H1 (cell line): Measurements from ENCODE around the gene LIF.

ENCODE experiments used
- BCL11A ChIP-seq, 2 experiments: IDR thresholded peaks; one replicate each; pipeline ENCODE4 v1.6.1; 2011; ENCODE audit warnings: low read depth in 2 of 2, low read length in 2 of 2, mild to moderate bottlenecking in 2 of 2
- CEBPB ChIP-seq: IDR thresholded peaks from 2 replicates; pipeline ENCODE4 v1.6.1; 2012; ENCODE audit warnings: low read depth, low read length
- EZH2 ChIP-seq: fragments of 200-600 bp; sonication (generic); IDR thresholded peaks from 2 replicates; pipeline ENCODE4 v1.7.1; 2012; ENCODE audit warnings: low read depth, mild to moderate bottlenecking, moderate library complexity, low read length, inconsistent platforms; ENCODE audit not compliant: severe bottlenecking
- GTF2F1 ChIP-seq: IDR thresholded peaks from 2 replicates; pipeline ENCODE4 v1.6.1; 2012; ENCODE audit warnings: low read depth, low read length, improper control_type of control experiment, borderline replicate concordance
- HDAC6 ChIP-seq: IDR thresholded peaks from one replicate; pipeline ENCODE4 v1.7.1; 2012; ENCODE audit warnings: low read depth, mild to moderate bottlenecking, inconsistent platforms, low read length, moderate library complexity
- NRF1 ChIP-seq: IDR thresholded peaks from 2 replicates; pipeline ENCODE4 v1.6.1; 2011; ENCODE audit warnings: mild to moderate bottlenecking, low read depth, low read length, improper control_type of control experiment
- POLR2A ChIP-seq, 2 experiments: IDR thresholded peaks; 1 replicate in 1 of 2; 2 replicates in 1 of 2; pipeline ENCODE4 v1.6.1; 2011; ENCODE audit warnings: low read depth in 2 of 2, low read length in 2 of 2, mild to moderate bottlenecking in 2 of 2; ENCODE audit errors: control extremely low read depth in 1 of 2
- POLR2AphosphoS5 ChIP-seq: IDR thresholded peaks from 2 replicates; pipeline ENCODE4 v1.6.1; 2011; ENCODE audit warnings: low read depth, low read length
- RBBP5 ChIP-seq: IDR thresholded peaks from 2 replicates; pipeline ENCODE4 v1.7.1; 2012; ENCODE audit warnings: low read depth, mild to moderate bottlenecking, inconsistent platforms, low read length, moderate library complexity, borderline replicate concordance
- YY1 ChIP-seq: IDR thresholded peaks from 2 replicates; pipeline ENCODE4 v1.6.1; 2011; ENCODE audit warnings: low read depth, mild to moderate bottlenecking, low read length
- TF ChIP-seq, protein P1 (sequence below), 3 experiments: IDR thresholded peaks; 1 replicate in 2 of 3; 2 replicates in 1 of 3; pipeline versions ENCODE4 v1.5.1 to v1.6.1; 2011; ENCODE audit warnings: low read length in 3 of 3, mild to moderate bottlenecking in 3 of 3, inconsistent platforms in 2 of 3, low read depth in 1 of 3, moderate library complexity in 1 of 3; ENCODE audit not compliant: insufficient read depth in 1 of 3; ENCODE audit errors: control extremely low read depth in 1 of 3
- TF ChIP-seq, protein P2 (sequence below): fragments of 300-600 bp; sonication (generic); IDR thresholded peaks from 2 replicates; pipeline ENCODE4 v1.7.1; 2012; ENCODE audit warnings: low read length, moderate library complexity, mild to moderate bottlenecking, inconsistent platforms; ENCODE audit not compliant: insufficient replicate concordance
- TF ChIP-seq, protein P3 (sequence below): IDR thresholded peaks from 2 replicates; pipeline ENCODE4 v1.6.1; 2012; ENCODE audit warnings: low read length, inconsistent platforms

DNA sequence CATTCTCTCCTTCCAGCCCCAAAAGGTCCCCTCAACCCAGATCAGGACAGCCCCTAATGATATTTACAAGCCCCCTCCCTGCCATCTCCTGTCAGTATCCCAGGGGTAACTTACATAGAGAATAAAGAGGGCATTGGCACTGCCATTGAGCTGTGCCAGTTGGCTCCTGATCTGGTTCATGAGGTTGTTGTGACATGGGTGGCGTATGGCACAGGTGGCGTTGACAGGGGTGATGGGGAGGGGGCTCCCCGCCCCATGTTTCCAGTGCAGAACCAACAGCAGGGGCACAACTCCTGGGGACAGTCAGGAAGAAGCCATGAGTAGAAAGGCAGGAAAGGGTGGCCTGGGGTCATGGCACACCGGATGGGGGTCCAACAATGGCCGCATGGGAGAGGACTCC is 1.9 kb downstream of the LIF start:
- TF ChIP-seq EZH2: no peak
- no peak for TF ChIP-seq BCL11A (IDR thresholded peaks at IDR 0.05; ENCODE audit: low read depth in 2 of 2, low read length in 2 of 2)
- no peak for TF ChIP-seq GTF2F1
- TF ChIP-seq, protein P1, sequence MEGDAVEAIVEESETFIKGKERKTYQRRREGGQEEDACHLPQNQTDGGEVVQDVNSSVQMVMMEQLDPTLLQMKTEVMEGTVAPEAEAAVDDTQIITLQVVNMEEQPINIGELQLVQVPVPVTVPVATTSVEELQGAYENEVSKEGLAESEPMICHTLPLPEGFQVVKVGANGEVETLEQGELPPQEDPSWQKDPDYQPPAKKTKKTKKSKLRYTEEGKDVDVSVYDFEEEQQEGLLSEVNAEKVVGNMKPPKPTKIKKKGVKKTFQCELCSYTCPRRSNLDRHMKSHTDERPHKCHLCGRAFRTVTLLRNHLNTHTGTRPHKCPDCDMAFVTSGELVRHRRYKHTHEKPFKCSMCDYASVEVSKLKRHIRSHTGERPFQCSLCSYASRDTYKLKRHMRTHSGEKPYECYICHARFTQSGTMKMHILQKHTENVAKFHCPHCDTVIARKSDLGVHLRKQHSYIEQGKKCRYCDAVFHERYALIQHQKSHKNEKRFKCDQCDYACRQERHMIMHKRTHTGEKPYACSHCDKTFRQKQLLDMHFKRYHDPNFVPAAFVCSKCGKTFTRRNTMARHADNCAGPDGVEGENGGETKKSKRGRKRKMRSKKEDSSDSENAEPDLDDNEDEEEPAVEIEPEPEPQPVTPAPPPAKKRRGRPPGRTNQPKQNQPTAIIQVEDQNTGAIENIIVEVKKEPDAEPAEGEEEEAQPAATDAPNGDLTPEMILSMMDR (IDR thresholded peaks at IDR 0.05; ENCODE audit: control extremely low read depth in 1 of 3, insufficient read depth in 1 of 3, low read depth in 1 of 3, low read length in 3 of 3): no peak
- TF ChIP-seq POLR2A (IDR thresholded peaks at IDR 0.05; ENCODE audit: control extremely low read depth in 1 of 2, low read depth in 2 of 2, low read length in 2 of 2): no peak
- TF ChIP-seq, protein P2, sequence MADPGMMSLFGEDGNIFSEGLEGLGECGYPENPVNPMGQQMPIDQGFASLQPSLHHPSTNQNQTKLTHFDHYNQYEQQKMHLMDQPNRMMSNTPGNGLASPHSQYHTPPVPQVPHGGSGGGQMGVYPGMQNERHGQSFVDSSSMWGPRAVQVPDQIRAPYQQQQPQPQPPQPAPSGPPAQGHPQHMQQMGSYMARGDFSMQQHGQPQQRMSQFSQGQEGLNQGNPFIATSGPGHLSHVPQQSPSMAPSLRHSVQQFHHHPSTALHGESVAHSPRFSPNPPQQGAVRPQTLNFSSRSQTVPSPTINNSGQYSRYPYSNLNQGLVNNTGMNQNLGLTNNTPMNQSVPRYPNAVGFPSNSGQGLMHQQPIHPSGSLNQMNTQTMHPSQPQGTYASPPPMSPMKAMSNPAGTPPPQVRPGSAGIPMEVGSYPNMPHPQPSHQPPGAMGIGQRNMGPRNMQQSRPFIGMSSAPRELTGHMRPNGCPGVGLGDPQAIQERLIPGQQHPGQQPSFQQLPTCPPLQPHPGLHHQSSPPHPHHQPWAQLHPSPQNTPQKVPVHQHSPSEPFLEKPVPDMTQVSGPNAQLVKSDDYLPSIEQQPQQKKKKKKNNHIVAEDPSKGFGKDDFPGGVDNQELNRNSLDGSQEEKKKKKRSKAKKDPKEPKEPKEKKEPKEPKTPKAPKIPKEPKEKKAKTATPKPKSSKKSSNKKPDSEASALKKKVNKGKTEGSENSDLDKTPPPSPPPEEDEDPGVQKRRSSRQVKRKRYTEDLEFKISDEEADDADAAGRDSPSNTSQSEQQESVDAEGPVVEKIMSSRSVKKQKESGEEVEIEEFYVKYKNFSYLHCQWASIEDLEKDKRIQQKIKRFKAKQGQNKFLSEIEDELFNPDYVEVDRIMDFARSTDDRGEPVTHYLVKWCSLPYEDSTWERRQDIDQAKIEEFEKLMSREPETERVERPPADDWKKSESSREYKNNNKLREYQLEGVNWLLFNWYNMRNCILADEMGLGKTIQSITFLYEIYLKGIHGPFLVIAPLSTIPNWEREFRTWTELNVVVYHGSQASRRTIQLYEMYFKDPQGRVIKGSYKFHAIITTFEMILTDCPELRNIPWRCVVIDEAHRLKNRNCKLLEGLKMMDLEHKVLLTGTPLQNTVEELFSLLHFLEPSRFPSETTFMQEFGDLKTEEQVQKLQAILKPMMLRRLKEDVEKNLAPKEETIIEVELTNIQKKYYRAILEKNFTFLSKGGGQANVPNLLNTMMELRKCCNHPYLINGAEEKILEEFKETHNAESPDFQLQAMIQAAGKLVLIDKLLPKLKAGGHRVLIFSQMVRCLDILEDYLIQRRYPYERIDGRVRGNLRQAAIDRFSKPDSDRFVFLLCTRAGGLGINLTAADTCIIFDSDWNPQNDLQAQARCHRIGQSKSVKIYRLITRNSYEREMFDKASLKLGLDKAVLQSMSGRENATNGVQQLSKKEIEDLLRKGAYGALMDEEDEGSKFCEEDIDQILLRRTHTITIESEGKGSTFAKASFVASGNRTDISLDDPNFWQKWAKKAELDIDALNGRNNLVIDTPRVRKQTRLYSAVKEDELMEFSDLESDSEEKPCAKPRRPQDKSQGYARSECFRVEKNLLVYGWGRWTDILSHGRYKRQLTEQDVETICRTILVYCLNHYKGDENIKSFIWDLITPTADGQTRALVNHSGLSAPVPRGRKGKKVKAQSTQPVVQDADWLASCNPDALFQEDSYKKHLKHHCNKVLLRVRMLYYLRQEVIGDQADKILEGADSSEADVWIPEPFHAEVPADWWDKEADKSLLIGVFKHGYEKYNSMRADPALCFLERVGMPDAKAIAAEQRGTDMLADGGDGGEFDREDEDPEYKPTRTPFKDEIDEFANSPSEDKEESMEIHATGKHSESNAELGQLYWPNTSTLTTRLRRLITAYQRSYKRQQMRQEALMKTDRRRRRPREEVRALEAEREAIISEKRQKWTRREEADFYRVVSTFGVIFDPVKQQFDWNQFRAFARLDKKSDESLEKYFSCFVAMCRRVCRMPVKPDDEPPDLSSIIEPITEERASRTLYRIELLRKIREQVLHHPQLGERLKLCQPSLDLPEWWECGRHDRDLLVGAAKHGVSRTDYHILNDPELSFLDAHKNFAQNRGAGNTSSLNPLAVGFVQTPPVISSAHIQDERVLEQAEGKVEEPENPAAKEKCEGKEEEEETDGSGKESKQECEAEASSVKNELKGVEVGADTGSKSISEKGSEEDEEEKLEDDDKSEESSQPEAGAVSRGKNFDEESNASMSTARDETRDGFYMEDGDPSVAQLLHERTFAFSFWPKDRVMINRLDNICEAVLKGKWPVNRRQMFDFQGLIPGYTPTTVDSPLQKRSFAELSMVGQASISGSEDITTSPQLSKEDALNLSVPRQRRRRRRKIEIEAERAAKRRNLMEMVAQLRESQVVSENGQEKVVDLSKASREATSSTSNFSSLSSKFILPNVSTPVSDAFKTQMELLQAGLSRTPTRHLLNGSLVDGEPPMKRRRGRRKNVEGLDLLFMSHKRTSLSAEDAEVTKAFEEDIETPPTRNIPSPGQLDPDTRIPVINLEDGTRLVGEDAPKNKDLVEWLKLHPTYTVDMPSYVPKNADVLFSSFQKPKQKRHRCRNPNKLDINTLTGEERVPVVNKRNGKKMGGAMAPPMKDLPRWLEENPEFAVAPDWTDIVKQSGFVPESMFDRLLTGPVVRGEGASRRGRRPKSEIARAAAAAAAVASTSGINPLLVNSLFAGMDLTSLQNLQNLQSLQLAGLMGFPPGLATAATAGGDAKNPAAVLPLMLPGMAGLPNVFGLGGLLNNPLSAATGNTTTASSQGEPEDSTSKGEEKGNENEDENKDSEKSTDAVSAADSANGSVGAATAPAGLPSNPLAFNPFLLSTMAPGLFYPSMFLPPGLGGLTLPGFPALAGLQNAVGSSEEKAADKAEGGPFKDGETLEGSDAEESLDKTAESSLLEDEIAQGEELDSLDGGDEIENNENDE: no peak
- TF ChIP-seq POLR2AphosphoS5: no peak
- TF ChIP-seq CEBPB: no peak
- TF ChIP-seq RBBP5: no peak
- no peak for TF ChIP-seq YY1
- TF ChIP-seq, protein P3, sequence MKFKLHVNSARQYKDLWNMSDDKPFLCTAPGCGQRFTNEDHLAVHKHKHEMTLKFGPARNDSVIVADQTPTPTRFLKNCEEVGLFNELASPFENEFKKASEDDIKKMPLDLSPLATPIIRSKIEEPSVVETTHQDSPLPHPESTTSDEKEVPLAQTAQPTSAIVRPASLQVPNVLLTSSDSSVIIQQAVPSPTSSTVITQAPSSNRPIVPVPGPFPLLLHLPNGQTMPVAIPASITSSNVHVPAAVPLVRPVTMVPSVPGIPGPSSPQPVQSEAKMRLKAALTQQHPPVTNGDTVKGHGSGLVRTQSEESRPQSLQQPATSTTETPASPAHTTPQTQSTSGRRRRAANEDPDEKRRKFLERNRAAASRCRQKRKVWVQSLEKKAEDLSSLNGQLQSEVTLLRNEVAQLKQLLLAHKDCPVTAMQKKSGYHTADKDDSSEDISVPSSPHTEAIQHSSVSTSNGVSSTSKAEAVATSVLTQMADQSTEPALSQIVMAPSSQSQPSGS: no peak
- no peak for TF ChIP-seq NRF1
- no peak for TF ChIP-seq HDAC6
